T-helper 9 cell (primary cell): Measurements from ENCODE around the gene FHOD1.

Source experiments
- DNase-seq: peaks from one replicate; pipeline ENCODE4 v3.0.0-alpha.2; 2020
- total RNA-seq, 2 donors: gene quantifications; one replicate each; lab custom pipeline; 2026; lab: John Stamatoyannopoulos, UW

Gene FHOD1
- total RNA-seq = 44.4 to 100 reads per million in 2 donors

- peak; percentile 95 for DNase-seq
Measured at GRCh38 chr16:67247192-67248072, at the start of gene FHOD1. Gene FHOD1 (minus strand): TSS chr16:67247481. CDS start chr16:67247410, 71 bp downstream.

- no peak for DNase-seq
Measured at GRCh38 chr16:67296420-67296819, 49.1 kb upstream of the FHOD1 start.

GRCh38 chr16:67294938-67295361, 47.7 kb upstream of the FHOD1 start:
- no peak for DNase-seq

GRCh38 chr16:67294171-67294757, 47.0 kb upstream of the FHOD1 start:
- no peak for DNase-seq

- DNase-seq = no peak
Measured at GRCh38 chr16:67291461-67291860, 44.2 kb upstream of the FHOD1 start.

- no peak for DNase-seq
Measured at GRCh38 chr16:67287960-67288359, 40.7 kb upstream of the FHOD1 start.

GRCh38 chr16:67286441-67287235, 39.4 kb upstream of the FHOD1 start:
- DNase-seq = no peak

GRCh38 chr16:67284699-67285646, 37.7 kb upstream of the FHOD1 start:
- no peak for DNase-seq

- no peak for DNase-seq
Measured at GRCh38 chr16:67283826-67284555, 36.7 kb upstream of the FHOD1 start.

GRCh38 chr16:67283039-67283825, 36.0 kb upstream of the FHOD1 start:
- no peak for DNase-seq

- no peak for DNase-seq
Measured at GRCh38 chr16:67282447-67282805, 35.1 kb upstream of the FHOD1 start.

- no peak for DNase-seq
Measured at GRCh38 chr16:67281536-67282446, 34.5 kb upstream of the FHOD1 start.

GRCh38 chr16:67280090-67281015, 33.1 kb upstream of the FHOD1 start:
- DNase-seq = no peak

- DNase-seq = peak; percentile 66
Measured at GRCh38 chr16:67279296-67280089, 32.2 kb upstream of the FHOD1 start, which contains the start of gene PLEKHG4. Gene PLEKHG4 (plus strand): TSS chr16:67279532. CDS start chr16:67280045, 513 bp downstream.

- peak; percentile 29 for DNase-seq
Measured at GRCh38 chr16:67278773-67279295, 31.6 kb upstream of the FHOD1 start.

GRCh38 chr16:67277999-67278772, 30.9 kb upstream of the FHOD1 start:
- DNase-seq = no peak
